Neuron (in vitro differentiated cells): ENCODE results near the gene SIAH2.
A peak's percentile ranks its signal among the peaks of the same experiment; 100 is the strongest.

Experiments
- H2AFZ ChIP-seq: one replicate; pipeline ENCODE4 v1.6.1; 2013; ENCODE audit warnings: low read depth, mild to moderate bottlenecking, inconsistent platforms, low read length, moderate library complexity
- H3K27me3 ChIP-seq: one replicate; pipeline ENCODE4 v1.6.1; 2013; ENCODE audit warnings: low read length; ENCODE audit not compliant: insufficient read depth
- H3K36me3 ChIP-seq: one replicate; pipeline ENCODE4 v1.6.1; 2013; ENCODE audit warnings: low read length; ENCODE audit not compliant: insufficient read depth
- H3K4me1 ChIP-seq: one replicate; pipeline ENCODE4 v1.6.1; 2013; ENCODE audit warnings: low read length; ENCODE audit not compliant: insufficient read depth
- H3K4me3 ChIP-seq: 2 replicates; pipeline ENCODE4 v1.5.1; 2013; ENCODE audit warnings: mild to moderate bottlenecking, low read length, moderate library complexity
- H3K9me3 ChIP-seq: one replicate; pipeline ENCODE4 v1.6.1; 2013; ENCODE audit warnings: low read length

The SIAH2 gene

DNA sequence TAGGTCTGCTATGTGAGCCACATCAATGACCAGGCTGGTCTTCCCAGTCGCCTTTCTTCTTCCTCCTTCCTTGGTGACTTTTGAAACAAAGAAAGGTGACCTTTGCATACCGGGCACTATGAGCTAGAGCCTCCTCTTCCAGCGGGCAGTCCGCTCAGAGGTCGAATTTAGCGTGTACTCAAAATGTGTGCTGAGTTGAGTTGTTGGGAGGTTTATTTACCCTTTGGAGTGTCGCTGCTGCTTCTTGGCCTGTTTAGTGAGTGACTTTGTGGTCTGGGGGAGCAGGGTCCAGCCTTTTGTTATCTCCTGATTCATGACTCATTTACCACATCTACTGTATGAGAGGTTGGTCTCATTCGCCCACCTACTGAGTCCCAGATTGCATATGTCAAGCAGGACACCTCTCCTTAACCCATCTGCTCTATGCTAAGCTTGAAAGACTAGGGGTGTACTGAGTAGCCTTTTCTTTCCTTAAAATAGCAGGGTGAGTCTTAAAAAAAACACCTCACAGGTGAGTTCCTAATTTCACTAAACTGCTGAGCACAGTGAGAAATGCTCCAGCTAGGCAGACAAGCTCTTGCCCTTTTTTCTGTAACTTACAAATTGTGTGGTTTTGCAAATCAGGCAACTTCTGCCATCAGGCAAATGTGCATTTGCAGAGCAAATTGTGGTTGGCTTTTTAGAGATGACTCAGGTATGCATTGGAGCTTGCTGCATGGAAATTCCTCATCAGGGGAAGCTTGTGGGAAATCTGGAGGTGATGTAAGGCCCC is 3.2 kb upstream of the SIAH2 start:
- Histone ChIP-seq H3K4me1 (peaks cover 5% of the 10 kb centered on the region), H3K9me3 (no peaks in the 10 kb centered on the region), H3K27me3 (no peaks in the 10 kb centered on the region), H2AFZ (no peak overlapping the region), H3K4me3 (no peak overlapping the region), H3K36me3 (no peaks in the 10 kb centered on the region)

DNA sequence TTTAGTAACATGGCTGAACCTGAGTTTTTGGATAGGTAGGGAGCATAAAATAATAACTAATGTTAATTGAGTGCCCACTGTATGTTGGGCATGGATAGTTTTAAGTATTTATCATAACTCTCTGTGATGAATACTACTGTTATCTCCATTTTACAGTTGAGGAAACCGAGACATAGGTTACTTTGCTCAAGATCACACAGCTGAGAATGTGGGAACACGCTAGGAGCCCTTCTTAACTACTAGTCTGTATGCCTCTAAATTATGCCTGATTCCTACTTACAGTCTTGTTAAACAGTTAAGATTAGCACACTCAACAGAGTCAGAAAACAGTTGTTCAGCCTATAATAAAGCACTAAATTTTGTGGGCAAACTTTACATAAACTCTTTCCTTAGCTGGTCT is 2.0 kb upstream of the SIAH2 start:
- Histone ChIP-seq H3K27me3 (no peaks in the 10 kb centered on the region), H3K36me3 (no peaks in the 10 kb centered on the region), H3K9me3 (no peaks in the 10 kb centered on the region), H2AFZ (no peak overlapping the region), H3K4me3 (no peak overlapping the region), H3K4me1 (peaks cover 14% of the 10 kb centered on the region)

DNA sequence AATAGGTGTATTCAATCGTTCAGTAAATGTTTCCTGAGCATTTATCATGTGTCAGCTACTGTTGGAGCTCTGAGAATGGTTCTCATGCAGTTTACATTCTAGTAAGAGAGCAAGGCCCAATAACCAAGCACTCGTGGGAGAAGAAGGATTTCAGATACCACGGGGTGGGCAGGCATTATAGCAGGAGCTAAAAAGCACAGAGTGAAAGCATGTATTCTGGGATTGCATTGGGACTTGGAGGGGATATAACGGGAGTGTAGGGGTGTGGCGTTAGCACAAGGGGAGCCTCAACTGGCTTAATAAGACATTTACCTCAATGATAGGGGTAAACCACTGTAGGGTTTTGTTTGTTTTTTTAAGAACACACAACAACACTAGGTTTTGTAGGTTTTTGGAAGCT is 1.6 kb upstream of the SIAH2 start:
- Histone ChIP-seq H3K4me3 (no peak overlapping the region), H3K36me3 (no peaks in the 10 kb centered on the region), H2AFZ (no peak overlapping the region), H3K4me1 (peaks cover 18% of the 10 kb centered on the region), H3K9me3 (no peaks in the 10 kb centered on the region), H3K27me3 (no peaks in the 10 kb centered on the region)

DNA sequence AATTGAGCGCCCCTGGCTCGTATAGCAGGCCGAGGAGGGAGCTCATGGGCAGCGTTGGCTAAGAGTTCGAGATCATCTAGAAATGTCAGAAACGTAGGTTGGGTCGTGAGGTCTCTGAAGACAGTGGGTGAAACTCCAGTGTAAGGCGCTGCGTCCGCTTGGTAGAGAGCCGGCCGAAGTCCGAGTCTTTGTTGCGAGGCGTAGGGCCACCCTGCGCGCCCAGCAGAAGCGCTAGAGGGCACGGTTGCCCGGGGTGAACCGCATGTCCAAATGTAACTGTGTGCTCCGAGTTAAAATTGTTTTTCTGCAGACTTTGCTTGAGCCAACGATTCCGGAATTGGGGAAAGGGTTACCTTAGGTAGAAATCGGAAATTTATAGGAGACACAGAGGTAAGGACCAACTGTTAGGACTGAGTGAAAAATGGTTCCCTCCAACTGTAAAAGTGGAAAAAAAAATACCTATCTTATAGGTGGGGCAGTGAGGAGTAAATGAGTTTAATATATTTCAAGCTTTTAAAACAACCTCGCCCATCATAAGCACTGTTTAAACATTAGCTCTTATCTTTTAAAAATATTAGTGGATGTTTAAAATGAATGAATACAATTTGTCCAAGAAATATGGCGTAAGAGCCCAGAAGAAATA is 993 bp upstream of the SIAH2 start:
- no peaks in the 10 kb centered on the region for H3K27me3 ChIP-seq
- H3K9me3 ChIP-seq = no peaks in the 10 kb centered on the region
- peaks cover 20% of the 10 kb centered on the region for H3K4me1 ChIP-seq
- peaks cover 5% of the 10 kb centered on the region for H3K36me3 ChIP-seq
- peak overlapping the region; percentile 87 for H2AFZ ChIP-seq
- H3K4me3 ChIP-seq = peak overlapping the region; percentile 95

DNA sequence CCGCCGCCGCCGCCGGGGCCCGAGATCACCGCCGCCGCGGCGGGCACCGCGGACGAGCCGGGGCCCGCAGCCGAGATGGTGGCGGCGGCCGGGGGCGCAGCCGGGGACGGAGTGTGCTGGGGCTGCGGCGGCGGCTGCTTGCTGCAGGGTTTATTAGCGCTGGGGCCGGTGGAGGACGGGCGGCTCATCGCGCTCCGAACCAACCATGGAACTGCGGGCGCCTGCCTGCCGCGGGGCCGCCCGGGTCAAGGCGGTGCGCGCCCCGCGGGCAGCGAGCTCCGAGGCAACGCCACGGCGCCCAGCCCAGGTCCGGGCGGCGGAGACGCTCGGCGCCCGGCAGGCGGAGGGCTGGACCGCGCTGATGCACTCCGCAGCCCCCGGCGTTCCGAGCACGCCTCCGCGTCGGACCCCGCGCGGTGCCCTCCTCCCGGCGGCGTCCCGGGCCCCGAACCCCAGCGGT is 277 bp downstream of the SIAH2 start:
- Histone ChIP-seq H3K9me3 (no peaks in the 10 kb centered on the region), H2AFZ (peak overlapping the region; percentile 98), H3K4me1 (peaks cover 20% of the 10 kb centered on the region), H3K36me3 (peaks cover 5% of the 10 kb centered on the region), H3K27me3 (no peaks in the 10 kb centered on the region), H3K4me3 (peak overlapping the region; percentile 95)

DNA sequence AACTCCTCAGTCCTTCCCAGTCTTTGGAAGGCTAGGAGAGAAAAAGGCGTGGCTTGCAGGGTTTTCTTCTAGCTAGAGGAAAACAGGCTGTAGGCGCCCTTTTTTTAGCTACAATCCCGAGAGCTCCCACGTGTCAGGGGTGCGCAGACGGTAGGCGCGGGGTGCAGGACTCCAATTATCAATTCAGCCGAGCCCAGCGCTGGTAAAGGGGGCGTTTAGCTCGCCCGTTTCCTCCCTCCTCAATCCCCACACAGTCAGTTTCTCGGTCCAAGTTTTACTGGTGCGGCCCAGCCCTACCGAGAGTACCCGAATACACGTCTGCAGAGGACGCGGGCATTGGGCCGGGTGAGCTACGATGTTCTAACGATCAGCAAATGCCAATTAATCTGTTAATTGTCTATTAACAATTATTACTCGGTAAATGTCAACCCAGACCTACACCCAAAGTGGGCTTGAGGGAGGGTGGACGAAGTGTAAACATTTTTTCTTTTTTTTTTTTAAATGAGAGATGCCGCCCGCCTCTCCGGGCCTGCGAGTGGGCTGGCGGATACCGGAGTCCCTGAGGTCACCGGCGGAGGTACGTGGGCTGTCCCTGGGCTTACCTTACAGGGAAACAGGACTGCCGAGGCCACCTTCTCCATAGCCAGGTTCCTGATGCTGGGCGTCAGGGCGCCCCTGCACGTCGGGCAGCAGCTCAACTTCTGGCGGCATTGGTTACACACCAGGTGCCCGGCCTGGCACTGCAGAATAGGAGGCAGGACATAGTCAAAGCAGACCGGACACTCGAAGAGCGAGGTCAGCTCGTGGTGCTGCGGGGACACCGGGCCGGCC is 923 bp downstream of the SIAH2 start:
- peak overlapping the region; percentile 98 for H2AFZ ChIP-seq
- H3K36me3 ChIP-seq = peaks cover 5% of the 10 kb centered on the region
- H3K9me3 ChIP-seq = no peaks in the 10 kb centered on the region
- H3K4me3 ChIP-seq = peak overlapping the region; percentile 95
- peaks cover 20% of the 10 kb centered on the region for H3K4me1 ChIP-seq
- H3K27me3 ChIP-seq = no peaks in the 10 kb centered on the region

DNA sequence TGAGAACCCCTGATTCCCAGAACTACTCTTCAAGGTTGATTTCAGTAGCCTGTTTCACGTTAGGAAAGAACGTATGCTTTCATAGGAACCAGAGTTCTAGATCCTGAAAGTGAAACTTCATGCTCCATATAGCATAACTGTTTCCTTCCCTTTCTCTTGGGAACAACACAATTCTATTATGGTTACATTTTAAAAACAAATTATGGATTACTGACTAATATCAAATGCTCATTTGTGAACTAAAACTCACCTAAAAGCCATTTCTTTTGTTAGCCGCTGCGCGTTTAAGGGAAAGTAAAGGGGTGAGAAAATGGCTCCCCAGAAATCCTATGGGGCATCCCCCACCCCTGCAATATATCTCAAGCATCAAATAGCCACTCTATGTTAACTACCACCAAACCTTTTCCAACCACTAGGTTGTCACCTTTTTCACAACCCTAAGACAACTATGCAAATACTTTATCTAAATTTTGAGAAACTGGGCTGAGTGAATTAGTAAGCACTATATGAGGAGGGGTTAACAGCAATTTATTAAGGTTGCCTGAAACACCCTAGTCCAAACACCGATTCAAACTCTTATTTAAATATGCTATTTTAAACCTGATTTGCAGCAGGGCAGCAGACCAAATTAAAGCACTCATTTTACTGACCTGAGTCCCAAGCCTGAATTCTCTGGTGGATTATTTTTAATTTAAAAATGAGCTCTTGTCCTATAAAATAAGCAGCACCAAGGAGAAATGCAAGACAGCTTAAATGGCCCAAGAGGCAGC is 2.4 kb downstream of the SIAH2 start:
- peaks cover 5% of the 10 kb centered on the region for H3K36me3 ChIP-seq
- peak overlapping the region; percentile 95 for H3K4me3 ChIP-seq
- no peaks in the 10 kb centered on the region for H3K27me3 ChIP-seq
- H3K9me3 ChIP-seq = peaks cover 2% of the 10 kb centered on the region
- H3K4me1 ChIP-seq = peaks cover 20% of the 10 kb centered on the region
- peak overlapping the region; percentile 98 for H2AFZ ChIP-seq

DNA sequence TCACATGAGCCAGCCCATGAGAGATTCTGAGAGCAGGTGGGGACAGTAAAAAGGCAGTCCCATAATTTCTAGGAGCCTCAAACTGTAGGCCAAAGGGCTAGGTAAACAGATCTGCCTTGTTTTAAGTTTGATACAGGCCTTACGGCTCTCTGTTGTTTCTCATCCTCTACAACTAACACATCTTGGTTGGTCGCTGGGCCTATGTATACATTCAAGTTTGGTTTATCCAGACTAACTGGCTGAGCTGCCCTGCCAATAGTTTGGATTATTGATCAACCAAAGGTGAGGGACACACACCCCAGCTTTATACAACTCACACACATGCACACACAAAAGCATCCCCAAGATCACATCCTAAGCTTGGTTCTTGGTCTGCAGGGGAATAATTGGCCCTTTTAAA is 3.0 kb downstream of the SIAH2 start:
- Histone ChIP-seq H3K27me3 (no peaks in the 10 kb centered on the region), H2AFZ (no peak overlapping the region), H3K4me3 (no peak overlapping the region), H3K9me3 (peaks cover 2% of the 10 kb centered on the region), H3K4me1 (peaks cover 20% of the 10 kb centered on the region), H3K36me3 (peaks cover 5% of the 10 kb centered on the region)

DNA sequence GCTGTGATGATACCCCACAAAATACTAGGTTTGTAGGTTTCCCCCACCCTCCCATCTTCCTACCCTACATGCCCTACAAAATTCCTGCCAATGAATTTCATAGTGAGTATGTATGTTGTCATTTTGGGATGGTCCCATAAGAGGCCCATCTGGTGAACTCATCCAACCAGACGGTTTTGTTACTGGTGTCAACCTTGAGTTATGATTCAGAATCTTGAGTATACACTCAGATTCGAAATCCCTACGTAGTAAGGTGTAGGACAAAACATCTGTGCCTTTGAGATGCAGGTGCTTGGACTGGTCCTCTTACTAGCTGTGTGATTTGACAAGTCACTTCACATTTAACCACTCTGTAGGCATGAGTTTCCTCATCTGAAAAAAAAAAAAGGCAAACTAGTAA is 3.6 kb downstream of the SIAH2 start:
- peaks cover 20% of the 10 kb centered on the region for H3K4me1 ChIP-seq
- H3K9me3 ChIP-seq = peaks cover 2% of the 10 kb centered on the region
- H2AFZ ChIP-seq = no peak overlapping the region
- no peak overlapping the region for H3K4me3 ChIP-seq
- peaks cover 5% of the 10 kb centered on the region for H3K36me3 ChIP-seq
- H3K27me3 ChIP-seq = no peaks in the 10 kb centered on the region

DNA sequence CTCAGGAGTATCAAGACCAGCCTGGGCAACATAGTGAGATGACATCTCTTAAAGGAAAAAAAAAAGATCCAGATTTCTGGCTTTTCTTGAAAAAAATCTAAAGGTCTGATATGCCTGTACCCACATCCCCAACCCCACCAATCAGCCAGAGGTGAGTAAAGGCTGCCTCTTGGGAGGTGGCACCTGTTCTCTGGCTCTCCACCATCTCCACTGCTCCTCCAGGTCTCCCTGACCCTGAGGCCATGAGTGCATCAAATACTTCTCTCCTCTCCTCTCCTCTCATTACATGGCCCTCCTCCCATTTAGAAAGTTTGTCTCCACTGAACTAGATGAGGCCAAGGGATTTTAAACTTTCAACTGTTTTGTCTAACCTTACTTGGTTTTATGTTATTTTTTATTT is 5.2 kb downstream of the SIAH2 start:
- Histone ChIP-seq H3K9me3 (peaks cover 2% of the 10 kb centered on the region), H3K4me1 (peaks cover 20% of the 10 kb centered on the region)

DNA sequence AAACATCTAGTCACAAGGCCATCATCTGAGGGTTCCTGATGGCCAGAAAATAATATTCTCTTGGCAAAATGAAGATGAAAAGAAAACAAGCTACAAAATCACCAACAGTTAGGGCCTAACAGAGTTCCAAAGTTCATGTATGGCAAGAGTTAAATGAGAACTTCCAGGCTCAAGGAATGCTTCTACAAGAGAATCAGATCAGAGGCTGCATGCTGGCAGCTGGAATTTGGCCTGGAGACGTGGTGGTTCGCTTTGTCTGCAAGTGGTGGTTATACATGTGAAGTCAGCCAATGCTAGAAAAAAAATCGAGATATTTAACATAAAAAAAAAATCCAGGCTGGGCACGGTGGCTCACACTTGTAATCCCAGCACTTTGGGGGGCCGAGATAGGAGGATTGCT is 5.6 kb downstream of the SIAH2 start:
- peaks cover 5% of the 10 kb centered on the region for H3K36me3 ChIP-seq
- no peak overlapping the region for H2AFZ ChIP-seq
- peaks cover 2% of the 10 kb centered on the region for H3K9me3 ChIP-seq
- H3K4me3 ChIP-seq = no peak overlapping the region
- peaks cover 20% of the 10 kb centered on the region for H3K4me1 ChIP-seq
- H3K27me3 ChIP-seq = no peaks in the 10 kb centered on the region

More for the DNA sequence above, 5.2 kb downstream of the SIAH2 start:
- Histone ChIP-seq H3K27me3 (no peaks in the 10 kb centered on the region), H2AFZ (no peak overlapping the region), H3K36me3 (peaks cover 5% of the 10 kb centered on the region), H3K4me3 (no peak overlapping the region)

DNA sequence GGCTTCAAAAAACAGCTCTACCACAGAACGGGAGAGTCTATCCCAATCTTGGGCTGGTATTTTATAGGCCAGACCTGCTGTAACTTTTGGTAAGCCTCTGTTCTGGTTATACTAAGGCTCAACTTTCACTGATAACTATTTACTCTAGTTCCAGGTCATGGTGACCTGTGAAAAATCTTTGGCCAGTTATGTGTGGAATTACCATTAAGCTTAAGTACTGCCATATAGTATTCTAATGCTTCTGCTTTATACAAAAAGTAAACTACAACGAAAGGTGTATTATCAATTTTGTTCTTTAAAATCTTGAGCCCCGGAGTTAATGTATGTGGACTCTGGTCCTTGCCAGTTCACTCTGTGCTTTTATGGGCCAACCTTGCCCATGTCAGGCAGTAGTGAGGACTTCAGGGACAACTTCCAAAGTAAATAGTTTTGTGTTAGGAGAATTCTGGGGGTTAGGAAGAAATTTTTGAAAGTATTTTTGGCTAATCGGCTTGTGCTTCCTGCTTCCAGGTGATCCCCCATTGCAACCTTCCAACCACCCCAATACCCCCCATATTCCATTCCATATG is 6.4 kb downstream of the SIAH2 start:
- no peaks in the 10 kb centered on the region for H3K27me3 ChIP-seq
- peaks cover 2% of the 10 kb centered on the region for H3K9me3 ChIP-seq
- peaks cover 20% of the 10 kb centered on the region for H3K4me1 ChIP-seq
- no peak overlapping the region for H2AFZ ChIP-seq
- peaks cover 5% of the 10 kb centered on the region for H3K36me3 ChIP-seq
- no peak overlapping the region for H3K4me3 ChIP-seq
